OCI-LY7 (cell line): ENCODE measurements around the gene DISC1. TPM values are rescaled to one million over a fixed set of nuclear protein-coding genes. Genes with fewer than 3 reads are reported as not detected.

Source experiments
- BruUV-seq: library from RNA; stranded (reverse); fragments of 400-500 nt; replicated peaks from 2 replicates; lab custom pipeline; 2021; lab: Mats Ljungman, UMichigan
- CTCF ChIA-PET: fragments of 300-600 bp; sonication (Branson Sonifier 250); formaldehyde crosslinking; loops from one replicate; lab custom pipeline; 2022; ENCODE audit warnings: antibody characterized with exemption; ENCODE audit not compliant: unreplicated experiment; lab: Charles Lee
- POLR2A ChIA-PET: fragments of 300-600 bp; sonication (Branson Sonifier 250); formaldehyde crosslinking; loops from one replicate; lab custom pipeline; 2022; ENCODE audit warnings: antibody characterized with exemption; lab: Charles Lee
- DNase-seq: peaks from one replicate; pipeline ENCODE4 v3.0.0-alpha.2; 2015; ENCODE audit warnings: low spot score
- H2AFZ ChIP-seq: fragments of 200-600 bp; sonication (generic), shearing (Covaris generic); 2 replicates; pipeline ENCODE4 v1.6.1; 2014; ENCODE audit warnings: mild to moderate bottlenecking, antibody characterized with exemption, low read length, moderate library complexity
- H3K27ac ChIP-seq: fragments of 200-600 bp; sonication (generic); 2 replicates; pipeline ENCODE4 v1.5.1; 2014; ENCODE audit warnings: mixed run types, low read depth, mild to moderate bottlenecking, moderate library complexity, low read length, inconsistent platforms; ENCODE audit not compliant: poor library complexity, severe bottlenecking
- H3K36me3 ChIP-seq: fragments of 200-600 bp; sonication (generic); 2 replicates; pipeline ENCODE4 v1.6.1; 2014; ENCODE audit warnings: mild to moderate bottlenecking, antibody characterized with exemption, low read length, moderate library complexity, mixed read lengths; ENCODE audit not compliant: insufficient read depth
- H3K4me1 ChIP-seq: fragments of 200-600 bp; sonication (generic); 2 replicates; pipeline ENCODE4 v1.5.1; 2014; ENCODE audit warnings: mild to moderate bottlenecking, low read length; ENCODE audit not compliant: insufficient read depth, poor library complexity, severe bottlenecking
- H3K4me2 ChIP-seq: fragments of 200-600 bp; sonication (generic); 2 replicates; pipeline ENCODE4 v1.6.1; 2014; ENCODE audit warnings: mild to moderate bottlenecking, low read length
- H3K4me3 ChIP-seq: fragments of 200-600 bp; sonication (generic); 2 replicates; pipeline ENCODE4 v1.5.1; 2014; ENCODE audit warnings: mild to moderate bottlenecking, low read depth, low read length; ENCODE audit not compliant: poor library complexity, severe bottlenecking
- H3K79me2 ChIP-seq: fragments of 200-600 bp; sonication (generic); 2 replicates; pipeline ENCODE4 v1.6.1; 2016; ENCODE audit warnings: low read depth, mild to moderate bottlenecking, low read length, moderate library complexity, mixed read lengths; ENCODE audit not compliant: insufficient read depth
- H3K9me2 ChIP-seq: fragments of 200-600 bp; sonication (generic); 2 replicates; pipeline ENCODE4 v1.6.1; 2016; ENCODE audit warnings: mild to moderate bottlenecking, low read length, mixed read lengths; ENCODE audit not compliant: insufficient read depth
- H3K9me3 ChIP-seq: fragments of 200-600 bp; sonication (generic); 2 replicates; pipeline ENCODE4 v1.6.1; 2014; ENCODE audit warnings: mild to moderate bottlenecking, mixed run types, low read length, mixed read lengths
- H4K20me1 ChIP-seq: fragments of 200-600 bp; sonication (generic); 2 replicates; pipeline ENCODE4 v1.6.1; 2014; ENCODE audit warnings: mild to moderate bottlenecking, antibody characterized with exemption, low read length, moderate library complexity, mixed read lengths; ENCODE audit not compliant: insufficient read depth
- EZH2phosphoT487 ChIP-seq: fragments of 200-600 bp; sonication (generic); IDR thresholded peaks from 2 replicates; pipeline ENCODE4 v1.6.1; 2018; ENCODE audit warnings: low read depth, borderline replicate concordance, mild to moderate bottlenecking, mixed run types, antibody characterized with exemption, low read length, moderate library complexity, mixed read lengths
- intact Hi-C: fragments of 100-400 bp; cut with micrococcal nuclease; formaldehyde crosslinking; loops from one replicate; pipeline ENCODE4 v1.10.0; 2022; ENCODE audit not compliant: unreplicated experiment
- total RNA-seq, 2 experiments: library from RNA; depleted of rRNA in 1 of 2; stranded (reverse); fragments of >200 nt in 1 of 2; shearing (Covaris generic) in 1 of 2; gene quantifications; 2 replicates each; pipeline ENCODE4 v1.2.3, GENCODE V29; 2014 to 2022
- TF ChIP-seq, protein P1 (sequence below): fragments of 200-600 bp; sonication (generic); conservative IDR thresholded peaks from 2 replicates; pipeline ENCODE4 v1.5.1; 2014; ENCODE audit warnings: mild to moderate bottlenecking, antibody characterized with exemption, low read length, moderate library complexity, mixed read lengths

Gene DISC1
- total RNA-seq, 2 experiments from 2014 or later = 0.91 TPM; not detected in 1

- Histone ChIP-seq H2AFZ (no peak overlapping the region), H4K20me1 (no peaks in the 10 kb centered on the region), H3K9me3 (no peaks in the 10 kb centered on the region), H3K36me3 (no peaks in the 10 kb centered on the region), H3K9me2 (no peaks in the 10 kb centered on the region), H3K4me1 (no peaks in the 10 kb centered on the region), H3K4me2 (no peak overlapping the region), H3K27ac (no peak overlapping the region), H3K4me3 (no peak overlapping the region), H3K79me2 (no peaks in the 10 kb centered on the region)
- TF ChIP-seq, protein P1, sequence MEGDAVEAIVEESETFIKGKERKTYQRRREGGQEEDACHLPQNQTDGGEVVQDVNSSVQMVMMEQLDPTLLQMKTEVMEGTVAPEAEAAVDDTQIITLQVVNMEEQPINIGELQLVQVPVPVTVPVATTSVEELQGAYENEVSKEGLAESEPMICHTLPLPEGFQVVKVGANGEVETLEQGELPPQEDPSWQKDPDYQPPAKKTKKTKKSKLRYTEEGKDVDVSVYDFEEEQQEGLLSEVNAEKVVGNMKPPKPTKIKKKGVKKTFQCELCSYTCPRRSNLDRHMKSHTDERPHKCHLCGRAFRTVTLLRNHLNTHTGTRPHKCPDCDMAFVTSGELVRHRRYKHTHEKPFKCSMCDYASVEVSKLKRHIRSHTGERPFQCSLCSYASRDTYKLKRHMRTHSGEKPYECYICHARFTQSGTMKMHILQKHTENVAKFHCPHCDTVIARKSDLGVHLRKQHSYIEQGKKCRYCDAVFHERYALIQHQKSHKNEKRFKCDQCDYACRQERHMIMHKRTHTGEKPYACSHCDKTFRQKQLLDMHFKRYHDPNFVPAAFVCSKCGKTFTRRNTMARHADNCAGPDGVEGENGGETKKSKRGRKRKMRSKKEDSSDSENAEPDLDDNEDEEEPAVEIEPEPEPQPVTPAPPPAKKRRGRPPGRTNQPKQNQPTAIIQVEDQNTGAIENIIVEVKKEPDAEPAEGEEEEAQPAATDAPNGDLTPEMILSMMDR = no peak
- TF ChIP-seq EZH2phosphoT487 = no peak
- intact Hi-C loops = no loop called here
- DNase-seq = no peak
- BruUV-seq = no TSS peak
- ChIA-PET POLR2A (no interaction called here), CTCF (no interaction called here)
Measured at GRCh38 chr1:231702804-231703203, 76.2 kb downstream of the DISC1 start.

GRCh38 chr1:231705806-231706760 lies 79.5 kb downstream of the DISC1 start:
- Histone ChIP-seq H3K4me3 (no peak overlapping the region), H3K27ac (no peak overlapping the region), H3K79me2 (no peaks in the 10 kb centered on the region), H3K9me2 (no peaks in the 10 kb centered on the region), H3K36me3 (no peaks in the 10 kb centered on the region), H4K20me1 (no peaks in the 10 kb centered on the region), H2AFZ (no peak overlapping the region), H3K9me3 (no peaks in the 10 kb centered on the region), H3K4me2 (no peak overlapping the region), H3K4me1 (no peaks in the 10 kb centered on the region)
- ChIA-PET POLR2A (no interaction called here), CTCF (no interaction called here)
- TF ChIP-seq, protein P1 = no peak
- no peak for TF ChIP-seq EZH2phosphoT487
- no TSS peak for BruUV-seq
- intact Hi-C loops = no loop called here
- no peak for DNase-seq

GRCh38 chr1:231706934-231707333 lies 80.3 kb downstream of the DISC1 start:
- CTCF ChIA-PET = no interaction called here
- H3K9me3 ChIP-seq = no peaks in the 10 kb centered on the region

More at GRCh38 chr1:231706934-231707333, 80.3 kb downstream of the DISC1 start:
- no peaks in the 10 kb centered on the region for H4K20me1 ChIP-seq
- H3K36me3 ChIP-seq = no peaks in the 10 kb centered on the region
- intact Hi-C loops = no loop called here
- POLR2A ChIA-PET = no interaction called here
- DNase-seq = no peak
- H3K4me3 ChIP-seq = no peak overlapping the region
- H3K9me2 ChIP-seq = no peaks in the 10 kb centered on the region
- BruUV-seq = no TSS peak
- H2AFZ ChIP-seq = no peak overlapping the region
- no peak overlapping the region for H3K27ac ChIP-seq
- no peak overlapping the region for H3K4me2 ChIP-seq
- H3K4me1 ChIP-seq = no peaks in the 10 kb centered on the region
- H3K79me2 ChIP-seq = no peaks in the 10 kb centered on the region
- no peak for TF ChIP-seq EZH2phosphoT487
